Brain microvascular endothelial cell (primary cell): Measurements from ENCODE around the gene MAP2K5.

Experiments
- DNase-seq: peaks from one replicate; pipeline ENCODE4 v3.0.0-alpha.2; 2020
- H3K27ac ChIP-seq: fragments of 250-450 bp; sonication (Bioruptor Pico); 2 replicates; pipeline ENCODE4 v1.5.1; 2020; ENCODE audit warnings: mild to moderate bottlenecking, moderate library complexity
- H3K27me3 ChIP-seq: fragments of 250-450 bp; sonication (Bioruptor Pico); replicated peaks from 2 replicates; pipeline ENCODE4 v1.5.1; 2020; ENCODE audit warnings: mild to moderate bottlenecking
- H3K36me3 ChIP-seq: fragments of 250-450 bp; sonication (Bioruptor Pico); replicated peaks from 2 replicates; pipeline ENCODE4 v1.5.1; 2020; ENCODE audit warnings: mild to moderate bottlenecking
- H3K4me3 ChIP-seq: 2 replicates; pipeline ENCODE4 v1.5.1; 2011; ENCODE audit warnings: low read depth, mild to moderate bottlenecking, control low read depth, low read length, moderate library complexity
- in situ Hi-C: cut with HindIII; loops from 2 replicates; pipeline ENCODE4 v1.10.0; 2017; ENCODE audit warnings: low sequenced_read_pairs, low pct_ligation_motif_present
- TF ChIP-seq, protein P1 (sequence below): IDR thresholded peaks from 2 replicates; pipeline ENCODE4 v1.5.1; 2011; ENCODE audit warnings: low read depth, mild to moderate bottlenecking, moderate library complexity, low read length, control low read depth, inconsistent platforms; ENCODE audit errors: missing control alignments

The MAP2K5 gene

GRCh38 chr15:67801926-67802914 lies 259.7 kb downstream of the MAP2K5 start:
- DNase-seq = no peak
- Histone ChIP-seq H3K36me3 (no peaks in the 10 kb centered on the region), H3K4me3 (no peak overlapping the region), H3K27me3 (no peaks in the 10 kb centered on the region), H3K27ac (no peak overlapping the region)
- TF ChIP-seq, protein P1, sequence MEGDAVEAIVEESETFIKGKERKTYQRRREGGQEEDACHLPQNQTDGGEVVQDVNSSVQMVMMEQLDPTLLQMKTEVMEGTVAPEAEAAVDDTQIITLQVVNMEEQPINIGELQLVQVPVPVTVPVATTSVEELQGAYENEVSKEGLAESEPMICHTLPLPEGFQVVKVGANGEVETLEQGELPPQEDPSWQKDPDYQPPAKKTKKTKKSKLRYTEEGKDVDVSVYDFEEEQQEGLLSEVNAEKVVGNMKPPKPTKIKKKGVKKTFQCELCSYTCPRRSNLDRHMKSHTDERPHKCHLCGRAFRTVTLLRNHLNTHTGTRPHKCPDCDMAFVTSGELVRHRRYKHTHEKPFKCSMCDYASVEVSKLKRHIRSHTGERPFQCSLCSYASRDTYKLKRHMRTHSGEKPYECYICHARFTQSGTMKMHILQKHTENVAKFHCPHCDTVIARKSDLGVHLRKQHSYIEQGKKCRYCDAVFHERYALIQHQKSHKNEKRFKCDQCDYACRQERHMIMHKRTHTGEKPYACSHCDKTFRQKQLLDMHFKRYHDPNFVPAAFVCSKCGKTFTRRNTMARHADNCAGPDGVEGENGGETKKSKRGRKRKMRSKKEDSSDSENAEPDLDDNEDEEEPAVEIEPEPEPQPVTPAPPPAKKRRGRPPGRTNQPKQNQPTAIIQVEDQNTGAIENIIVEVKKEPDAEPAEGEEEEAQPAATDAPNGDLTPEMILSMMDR = no peak
- in situ Hi-C loops = loop anchor here (25.0 kb wide), 1 partner anchor 340 kb away; no protein-coding TSS in a partner anchor

- H3K27ac ChIP-seq = no peak overlapping the region
- H3K4me3 ChIP-seq = no peak overlapping the region
- TF ChIP-seq, protein P1 = no peak
- no peaks in the 10 kb centered on the region for H3K27me3 ChIP-seq
- H3K36me3 ChIP-seq = no peaks in the 10 kb centered on the region
- no peak for DNase-seq
- in situ Hi-C loops = loop anchor here (25.0 kb wide), 1 partner anchor 341 kb away; no protein-coding TSS in a partner anchor
These were observed 260.8 kb downstream of the MAP2K5 start for GRCh38 chr15:67803299-67803698.

DNA sequence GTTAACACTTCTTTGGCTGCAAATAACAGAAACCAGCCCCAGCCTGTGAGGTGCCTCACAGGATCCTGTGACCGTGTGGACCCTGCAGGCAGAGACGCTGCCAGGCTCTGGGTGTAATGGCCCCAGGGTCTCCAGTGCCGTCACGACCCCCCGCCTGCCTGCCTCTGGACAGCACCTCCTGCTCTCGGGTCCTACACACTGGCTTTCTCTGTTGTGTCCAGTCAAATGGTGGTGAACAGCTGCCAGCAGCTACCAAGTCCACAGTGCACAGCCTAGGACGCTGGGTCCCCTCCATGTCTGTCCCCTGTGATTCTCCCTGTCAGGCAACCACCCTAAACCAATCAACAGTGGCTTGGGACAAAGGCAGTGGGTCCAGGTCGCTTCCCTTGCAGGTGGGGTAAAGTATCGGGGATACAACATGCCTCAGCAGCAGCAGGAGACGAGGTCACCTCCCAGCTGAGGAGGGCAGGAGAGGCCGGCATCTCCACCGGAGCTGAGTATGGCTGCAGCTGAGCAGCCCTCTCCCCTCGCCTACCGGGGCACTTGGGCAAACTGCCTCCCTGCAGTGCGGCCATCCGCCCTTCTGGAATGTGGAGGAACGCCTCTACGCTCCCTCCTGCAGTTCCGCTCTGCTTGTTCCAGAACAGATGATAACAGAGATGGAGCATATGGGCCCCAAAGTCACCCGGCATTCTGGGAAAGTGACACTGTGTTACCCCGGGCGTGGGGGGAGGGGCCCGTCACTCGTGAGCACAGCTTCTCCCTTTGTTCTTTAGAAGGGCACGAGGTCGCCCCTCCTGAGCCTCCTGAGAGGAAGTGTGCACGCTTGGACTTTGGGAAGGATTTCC lies 261.7 kb downstream of the MAP2K5 start:
- no peaks in the 10 kb centered on the region for H3K36me3 ChIP-seq
- H3K27ac ChIP-seq = no peak overlapping the region
- in situ Hi-C loops = loop anchor here (25.0 kb wide), 1 partner anchor 342 kb away; no protein-coding TSS in a partner anchor
- no peak overlapping the region for H3K4me3 ChIP-seq
- TF ChIP-seq, protein P1 = no peak
- no peaks in the 10 kb centered on the region for H3K27me3 ChIP-seq
- DNase-seq = no peak

DNA sequence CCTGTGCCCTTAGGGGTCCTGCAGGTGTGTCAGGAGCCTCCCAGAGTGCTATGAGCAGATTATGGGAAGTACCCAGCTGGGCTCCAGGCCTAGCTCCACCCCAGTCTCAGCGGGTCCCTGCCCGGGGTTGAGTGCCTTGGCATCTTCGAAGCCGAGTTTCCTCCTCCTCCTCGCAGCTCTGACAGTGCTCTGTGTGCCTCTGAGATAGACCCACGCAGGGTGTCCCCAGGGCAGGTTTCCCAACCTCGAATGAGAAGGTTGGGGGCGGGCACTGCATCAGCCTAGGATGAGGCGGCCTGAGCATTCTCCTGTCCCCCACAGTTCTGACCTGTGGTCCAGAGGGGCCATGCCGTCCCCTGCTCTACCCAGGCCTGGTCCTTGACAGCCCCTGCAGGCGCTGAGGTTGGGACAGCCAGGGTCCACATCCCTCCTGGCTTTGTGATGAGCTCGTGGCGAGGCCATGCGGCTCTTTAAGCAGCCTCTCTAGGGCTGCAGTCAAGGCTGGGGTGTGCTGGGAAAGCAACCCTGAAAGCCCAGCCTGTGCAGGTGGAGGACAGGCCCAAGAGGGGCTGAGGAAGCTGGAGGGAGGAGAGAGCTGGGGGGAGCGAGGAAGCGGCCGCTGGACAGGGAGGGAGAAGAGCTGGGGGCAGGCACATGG lies 262.6 kb downstream of the MAP2K5 start:
- TF ChIP-seq, protein P1 = no peak
- no peak overlapping the region for H3K27ac ChIP-seq
- in situ Hi-C loops = loop anchor here (25.0 kb wide), 1 partner anchor 343 kb away; no protein-coding TSS in a partner anchor
- H3K36me3 ChIP-seq = no peaks in the 10 kb centered on the region
- no peak for DNase-seq
- H3K27me3 ChIP-seq = no peaks in the 10 kb centered on the region
- no peak overlapping the region for H3K4me3 ChIP-seq

- H3K27me3 ChIP-seq = no peaks in the 10 kb centered on the region
- DNase-seq = no peak
- TF ChIP-seq, protein P1 = no peak
These were observed 263.4 kb downstream of the MAP2K5 start for GRCh38 chr15:67805666-67806516.

More at GRCh38 chr15:67805666-67806516, 263.4 kb downstream of the MAP2K5 start:
- no peak overlapping the region for H3K27ac ChIP-seq
- H3K4me3 ChIP-seq = no peak overlapping the region
- H3K36me3 ChIP-seq = no peaks in the 10 kb centered on the region
- in situ Hi-C loops = loop anchor here (25.0 kb wide), 1 partner anchor 344 kb away; no protein-coding TSS in a partner anchor
